OCI-LY3 (cell line): ENCODE data around the gene DUSP16.

ENCODE experiments used
- EZH2phosphoT487 ChIP-seq: fragments of 200-600 bp; shearing (Covaris generic); IDR thresholded peaks from 2 replicates; pipeline ENCODE4 v1.6.1; 2018; ENCODE audit warnings: antibody characterized with exemption, mixed run types, low read depth
- TF ChIP-seq, protein P1 (sequence below): fragments of 200-600, 300-600 bp; sonication (generic); IDR thresholded peaks from 2 replicates; pipeline ENCODE4 v1.5.1; 2014; ENCODE audit warnings: antibody characterized with exemption, low read length, low read depth

GRCh38 chr12:12469386-12469785, 93.3 kb downstream of the DUSP16 start:
- TF ChIP-seq, protein P1, sequence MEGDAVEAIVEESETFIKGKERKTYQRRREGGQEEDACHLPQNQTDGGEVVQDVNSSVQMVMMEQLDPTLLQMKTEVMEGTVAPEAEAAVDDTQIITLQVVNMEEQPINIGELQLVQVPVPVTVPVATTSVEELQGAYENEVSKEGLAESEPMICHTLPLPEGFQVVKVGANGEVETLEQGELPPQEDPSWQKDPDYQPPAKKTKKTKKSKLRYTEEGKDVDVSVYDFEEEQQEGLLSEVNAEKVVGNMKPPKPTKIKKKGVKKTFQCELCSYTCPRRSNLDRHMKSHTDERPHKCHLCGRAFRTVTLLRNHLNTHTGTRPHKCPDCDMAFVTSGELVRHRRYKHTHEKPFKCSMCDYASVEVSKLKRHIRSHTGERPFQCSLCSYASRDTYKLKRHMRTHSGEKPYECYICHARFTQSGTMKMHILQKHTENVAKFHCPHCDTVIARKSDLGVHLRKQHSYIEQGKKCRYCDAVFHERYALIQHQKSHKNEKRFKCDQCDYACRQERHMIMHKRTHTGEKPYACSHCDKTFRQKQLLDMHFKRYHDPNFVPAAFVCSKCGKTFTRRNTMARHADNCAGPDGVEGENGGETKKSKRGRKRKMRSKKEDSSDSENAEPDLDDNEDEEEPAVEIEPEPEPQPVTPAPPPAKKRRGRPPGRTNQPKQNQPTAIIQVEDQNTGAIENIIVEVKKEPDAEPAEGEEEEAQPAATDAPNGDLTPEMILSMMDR, result no peak
- no peak for TF ChIP-seq EZH2phosphoT487
